GM12878 (cell line): ENCODE measurements around the gene ANKRD50. TPM values are rescaled to one million over a fixed set of nuclear protein-coding genes. Genes with fewer than 3 reads are reported as not detected.

Experiments
- ATAC-seq: fragments of 200-7000 bp; cut with Tn5 transposase; 3 replicates; pipeline ENCODE4 v1.9.1; 2020; ENCODE audit warnings: mild to moderate bottlenecking, moderate library complexity
- BruUV-seq: library from RNA; stranded (reverse); fragments of 400-500 nt; replicated peaks from 2 replicates; lab custom pipeline; 2021; lab: Mats Ljungman, UMichigan
- CTCF ChIA-PET: fragments of 300-600 bp; sonication (Branson Sonifier 250); formaldehyde crosslinking; extraction: SDS; loops from one replicate; lab custom pipeline; 2021; ENCODE audit warnings: inconsistent platforms; lab: Yijun Ruan, JAX
- POLR2A ChIA-PET: fragments of 350-600 bp; formaldehyde crosslinking; extraction: SDS; loops from one replicate; lab custom pipeline; 2021; ENCODE audit warnings: inconsistent platforms; lab: Charles Lee
- RAD21 ChIA-PET: fragments of 300-600 bp; sonication (Branson Sonifier 250); formaldehyde crosslinking; loops from one replicate; lab custom pipeline; 2023; ENCODE audit warnings: antibody characterized with exemption; ENCODE audit not compliant: unreplicated experiment; lab: Charles Lee
- SMC1A ChIA-PET: fragments of 300-600 bp; sonication (Branson Sonifier 250); formaldehyde crosslinking; loops from one replicate; lab custom pipeline; 2023; ENCODE audit not compliant: unreplicated experiment, uncharacterized antibody; lab: Charles Lee
- DNase-seq: peaks from one replicate; pipeline ENCODE4 v3.0.0-alpha.2; 2011; ENCODE audit warnings: low read depth, low spot score
- FAIRE-seq: peaks from 3 replicates; lab custom pipeline; 2011; peaks lifted over from hg19 to GRCh38; lab: Jason Lieb, UNC
- H2AFZ ChIP-seq: 2 replicates; pipeline ENCODE4 v1.6.0; 2011; ENCODE audit warnings: low read depth, low read length, control low read depth; ENCODE audit not compliant: control insufficient read depth
- H3K27ac ChIP-seq: 2 replicates; pipeline ENCODE4 v1.5.1; 2011; ENCODE audit warnings: control low read depth; ENCODE audit not compliant: control insufficient read depth, insufficient read depth
- H3K27me3 ChIP-seq, 2 experiments: replicated peaks in 1 of 2; 2 replicates each; pipeline versions ENCODE4 v1.6.0 to v1.6.1; 2011; ENCODE audit warnings: low read length in 1 of 2; ENCODE audit not compliant: control insufficient read depth in 2 of 2, insufficient read depth in 2 of 2
- H3K36me3 ChIP-seq, 2 experiments: 2 replicates each; pipeline ENCODE4 v1.5.1; 2011; ENCODE audit warnings: low read length in 1 of 2; ENCODE audit not compliant: control insufficient read depth in 2 of 2, insufficient read depth in 2 of 2
- H3K4me1 ChIP-seq: 2 replicates; pipeline ENCODE4 v1.6.1; 2011; ENCODE audit warnings: mild to moderate bottlenecking, low read length, moderate library complexity, mixed read lengths; ENCODE audit not compliant: control insufficient read depth, insufficient read depth
- H3K4me2 ChIP-seq: 2 replicates; pipeline ENCODE4 v1.6.0; 2011; ENCODE audit warnings: control low read depth; ENCODE audit not compliant: control insufficient read depth, insufficient read depth
- H3K4me3 ChIP-seq: fragments of 200-600 bp; sonication (generic); 2 replicates; pipeline ENCODE4 v1.5.1; 2016
- H3K79me2 ChIP-seq: 2 replicates; pipeline ENCODE4 v1.6.0; 2011; ENCODE audit warnings: low read length; ENCODE audit not compliant: control insufficient read depth, insufficient read depth
- H3K9ac ChIP-seq: 2 replicates; pipeline ENCODE4 v1.8.0; 2011; ENCODE audit warnings: low read length, control low read depth, mixed read lengths; ENCODE audit not compliant: control insufficient read depth, insufficient read depth
- H3K9me3 ChIP-seq: replicated peaks from 3 replicates; pipeline ENCODE4 v1.5.1; 2011; ENCODE audit warnings: mild to moderate bottlenecking, low read length; ENCODE audit not compliant: control insufficient read depth, insufficient read depth
- H4K20me1 ChIP-seq: 2 replicates; pipeline ENCODE4 v1.6.0; 2011; ENCODE audit not compliant: control insufficient read depth, insufficient read depth
- CBX3 ChIP-seq: fragments of 200-600 bp; sonication (generic); IDR thresholded peaks from 2 replicates; pipeline ENCODE4 v1.6.1; 2016; ENCODE audit warnings: low read depth, borderline replicate concordance
- CEBPB ChIP-seq, 2 experiments: fragments of 150-350 bp in 1 of 2; IDR thresholded peaks; 2 replicates each; pipeline ENCODE4 v1.6.1; 2012 to 2014; ENCODE audit warnings: low read depth in 2 of 2, low read length in 2 of 2, borderline replicate concordance in 1 of 2, inconsistent platforms in 1 of 2
- CHD4 ChIP-seq: fragments of 200-600 bp; sonication (generic); IDR thresholded peaks from 2 replicates; pipeline ENCODE4 v1.6.1; 2016; ENCODE audit warnings: mild to moderate bottlenecking
- CREB1 ChIP-seq: IDR thresholded peaks from 2 replicates; pipeline ENCODE4 v1.6.1; 2012; ENCODE audit warnings: low read depth, mild to moderate bottlenecking, inconsistent platforms
- CREM ChIP-seq: IDR thresholded peaks from 2 replicates; pipeline ENCODE4 v1.6.1; 2014; ENCODE audit warnings: antibody characterized with exemption, low read depth
- EP300 ChIP-seq, 2 experiments: fragments of 150-350 bp in 1 of 2; IDR thresholded peaks; 2 replicates each; pipeline ENCODE4 v1.6.1; 2011 to 2012; ENCODE audit warnings: low read depth in 2 of 2, low read length in 2 of 2, borderline replicate concordance in 1 of 2, improper control_type of control experiment in 1 of 2, inconsistent platforms in 1 of 2; ENCODE audit not compliant: control insufficient read depth in 1 of 2
- EZH2 ChIP-seq: IDR thresholded peaks from 2 replicates; pipeline ENCODE4 v1.6.1; 2012; ENCODE audit warnings: low read depth, mild to moderate bottlenecking, control low read depth, inconsistent platforms, low read length, borderline replicate concordance; ENCODE audit not compliant: control insufficient read depth
- HDAC6 ChIP-seq: fragments of 200-600 bp; sonication (generic); IDR thresholded peaks from one replicate; pipeline ENCODE4 v1.8.0; 2017; ENCODE audit warnings: antibody characterized with exemption; ENCODE audit not compliant: unreplicated experiment
- KLF5 ChIP-seq: fragments of 450-650 bp; IDR thresholded peaks from 2 replicates; pipeline ENCODE4 v1.6.1; 2014; ENCODE audit warnings: mild to moderate bottlenecking; ENCODE audit not compliant: partially characterized antibody
- MXI1 ChIP-seq: fragments of 150-350 bp; IDR thresholded peaks from 2 replicates; pipeline ENCODE4 v1.6.1; 2011; ENCODE audit warnings: low read depth, mild to moderate bottlenecking, inconsistent platforms, low read length, improper control_type of control experiment
- PML ChIP-seq: IDR thresholded peaks from 2 replicates; pipeline ENCODE4 v1.6.1; 2012; ENCODE audit warnings: low read length, inconsistent platforms
- RAD51 ChIP-seq: fragments of 450-650 bp; IDR thresholded peaks from 2 replicates; pipeline ENCODE4 v1.6.1; 2016; ENCODE audit warnings: moderate library complexity, mild to moderate bottlenecking, inconsistent platforms
- SUPT20H ChIP-seq: IDR thresholded peaks from 2 replicates; pipeline ENCODE4 v1.6.1; 2011; ENCODE audit warnings: low read depth, mild to moderate bottlenecking, low read length, moderate library complexity, borderline replicate concordance; ENCODE audit not compliant: control insufficient read depth
- SUZ12 ChIP-seq: fragments of 200-600 bp; sonication (generic); IDR thresholded peaks from one replicate; pipeline ENCODE4 v1.6.1; 2018; ENCODE audit warnings: antibody characterized with exemption, mild to moderate bottlenecking; ENCODE audit not compliant: unreplicated experiment
- WGBS: methylation state at CpG from one replicate; pipeline ENCODE4 v1.1.6; 2016; ENCODE audit warnings: low lambda C conversion rate; ENCODE audit not compliant: insufficient replicate concordance, insufficient coverage; ENCODE audit errors: missing lambda C conversion rate; 5-methylcytosine and 5-hydroxymethylcytosine counted together
- in situ Hi-C: fragments of 300-500 bp; cut with MboI; formaldehyde crosslinking; loops from 9 replicates; pipeline ENCODE4 v1.14.3; 2018; ENCODE audit warnings: mixed read lengths
- intact Hi-C: fragments of 100-400 bp; cut with micrococcal nuclease; formaldehyde crosslinking; loops from one replicate; pipeline ENCODE4 v1.14.2; 2022; ENCODE audit not compliant: unreplicated experiment
- polyA plus RNA-seq, 11 experiments: library from polyadenylated mRNA; depleted of rRNA in 4 of 11; unstranded in 6 of 11; stranded (reverse) in 5 of 11; fragments of >200 nt; fragmentation: Nextera tagmentation in 4 of 11; fragmentation: Illumina TruSeq in 1 of 11; extraction: Ambion mirVana in 4 of 11; extraction: Trizol in 1 of 11; gene quantifications; 1 replicate in 1 of 11; 2 replicates in 10 of 11; pipeline versions ENCODE4 v1.2.1 to v1.2.3, GENCODE V29; 2011 to 2016; ENCODE audit warnings: inconsistent platforms in 2 of 11, missing spikeins in 2 of 11, low read depth in 1 of 11
- total RNA-seq, 4 experiments: library from RNA; depleted of rRNA in 3 of 4; stranded (reverse); fragments of >200 nt in 3 of 4; fragmentation: Illumina TruSeq in 1 of 4; extraction: Trizol in 1 of 4; gene quantifications; 2 replicates each; pipeline versions ENCODE4 v1.2.1 to v1.2.3, GENCODE V29; 2013 to 2021
- TF ChIP-seq, protein P1 (sequence below): fragments of 450-650 bp; formaldehyde crosslinking; IDR thresholded peaks from 2 replicates; pipeline ENCODE4 v1.5.0; 2022; ENCODE audit warnings: mild to moderate bottlenecking, missing genetic modification characterization
- TF ChIP-seq, protein P2 (sequence below): IDR thresholded peaks from 2 replicates; pipeline ENCODE4 v1.6.1; 2012; ENCODE audit warnings: low read depth, low read length, improper control_type of control experiment

ANKRD50 gene
- total and polyA plus RNA-seq, 10 of the 15 experiments (the other 5 are each of a cell fraction or from before 2014, with no cell fraction given), result under 0.01 to 0.10 (median 0.03) TPM; not detected in 1

DNA sequence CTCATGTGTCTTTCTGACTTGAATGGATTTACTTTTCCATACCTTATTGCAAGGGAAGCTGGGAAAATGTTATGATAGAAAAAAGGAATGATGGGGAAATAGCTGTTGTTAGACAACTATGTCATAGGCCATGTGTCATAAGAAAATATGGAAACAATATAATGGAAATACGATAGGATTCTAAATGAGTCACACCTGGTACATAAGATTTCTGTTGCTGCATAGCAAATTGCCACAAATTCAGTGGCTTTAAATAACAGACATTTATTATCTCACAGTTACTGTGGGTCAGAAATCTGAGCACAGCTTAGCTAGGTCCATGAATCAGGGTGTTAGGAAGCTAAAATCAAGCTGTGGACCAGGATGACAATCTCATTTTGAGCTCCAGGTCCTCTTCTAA is 44.6 kb upstream of the ANKRD50 start:
- Histone ChIP-seq H3K27me3 (no peaks in the 10 kb centered on the region), H3K4me1 (no peaks in the 10 kb centered on the region), H4K20me1 (no peaks in the 10 kb centered on the region), H3K9me3 (no peaks in the 10 kb centered on the region), H2AFZ (no peak overlapping the region), H3K27ac (no peak overlapping the region), H3K79me2 (no peaks in the 10 kb centered on the region), H3K4me3 (no peak overlapping the region), H3K4me2 (no peak overlapping the region), H3K36me3 (no peaks in the 10 kb centered on the region), H3K9ac (no peak overlapping the region)
- intact Hi-C loops (no loop called here), in situ Hi-C loops (no loop called here)
- ChIA-PET RAD21 (no interaction called here), SMC1A (interaction anchor here (0.9 kb wide), 1 partner anchor 16 kb away, joined by 3 read pairs; no protein-coding TSS in a partner anchor), CTCF (no interaction called here), POLR2A (no interaction called here)
- WGBS, result 0% methylated on average over 1 of the region's 1 CpG
- no peak for TF ChIP-seq CREB1
- no peak for TF ChIP-seq KLF5
- TF ChIP-seq CREM, result no peak
- TF ChIP-seq RAD51, result no peak
- no peak for TF ChIP-seq MXI1
- TF ChIP-seq CHD4, result no peak
- TF ChIP-seq HDAC6, result no peak
- no peak for TF ChIP-seq PML
- DNase-seq (no peak), ATAC-seq (no peak), FAIRE-seq (no peak)
- BruUV-seq, result no TSS peak

DNA sequence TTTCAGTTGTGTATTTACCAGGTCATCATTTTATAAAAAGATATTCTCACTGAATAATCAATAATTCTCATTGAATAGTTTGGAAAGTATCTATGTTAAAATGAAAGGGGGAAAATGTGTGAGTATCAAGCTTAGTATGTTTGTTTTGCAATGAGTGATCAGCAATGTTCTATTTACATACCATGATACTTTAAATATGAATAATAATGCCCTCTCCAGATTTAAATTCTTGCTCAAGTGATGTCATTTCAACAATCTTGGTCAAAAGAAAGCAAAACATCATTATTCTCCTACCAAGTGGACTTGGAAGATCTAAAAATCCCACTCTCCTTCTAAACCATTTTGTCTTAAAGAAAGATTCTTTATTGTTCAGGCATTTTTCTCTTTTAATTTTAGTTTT is 42.1 kb upstream of the ANKRD50 start:
- BruUV-seq, result no TSS peak
- no peaks in the 10 kb centered on the region for H3K27me3 ChIP-seq
- ChIA-PET SMC1A (interaction anchor here (0.6 kb wide), 1 partner anchor 84 kb away, joined by 3 read pairs; no protein-coding TSS in a partner anchor), CTCF (no interaction called here), POLR2A (no interaction called here), RAD21 (no interaction called here)
- no peak overlapping the region for H3K4me3 ChIP-seq
- no peaks in the 10 kb centered on the region for H3K36me3 ChIP-seq
- intact Hi-C loops (no loop called here), in situ Hi-C loops (no loop called here)
- H3K9ac ChIP-seq, result no peak overlapping the region
- no peak overlapping the region for H3K4me2 ChIP-seq
- no peaks in the 10 kb centered on the region for H3K9me3 ChIP-seq
- no peak overlapping the region for H2AFZ ChIP-seq
- no peaks in the 10 kb centered on the region for H3K4me1 ChIP-seq
- no peaks in the 10 kb centered on the region for H3K79me2 ChIP-seq
- DNase-seq, result no peak
- FAIRE-seq, result no peak
- H4K20me1 ChIP-seq, result no peaks in the 10 kb centered on the region
- ATAC-seq, result no peak
- no peak overlapping the region for H3K27ac ChIP-seq
- TF ChIP-seq CEBPB (IDR thresholded peaks at IDR 0.05; ENCODE audit: borderline replicate concordance in 1 of 2, low read depth in 2 of 2, low read length in 2 of 2) (no peak), CBX3 (no peak), EP300 (IDR thresholded peaks at IDR 0.05; ENCODE audit: borderline replicate concordance in 1 of 2, control insufficient read depth in 1 of 2, low read depth in 2 of 2, low read length in 2 of 2) (no peak), SUPT20H (no peak), SUZ12 (no peak), PML (no peak), EZH2 (no peak)
- TF ChIP-seq, protein P1, sequence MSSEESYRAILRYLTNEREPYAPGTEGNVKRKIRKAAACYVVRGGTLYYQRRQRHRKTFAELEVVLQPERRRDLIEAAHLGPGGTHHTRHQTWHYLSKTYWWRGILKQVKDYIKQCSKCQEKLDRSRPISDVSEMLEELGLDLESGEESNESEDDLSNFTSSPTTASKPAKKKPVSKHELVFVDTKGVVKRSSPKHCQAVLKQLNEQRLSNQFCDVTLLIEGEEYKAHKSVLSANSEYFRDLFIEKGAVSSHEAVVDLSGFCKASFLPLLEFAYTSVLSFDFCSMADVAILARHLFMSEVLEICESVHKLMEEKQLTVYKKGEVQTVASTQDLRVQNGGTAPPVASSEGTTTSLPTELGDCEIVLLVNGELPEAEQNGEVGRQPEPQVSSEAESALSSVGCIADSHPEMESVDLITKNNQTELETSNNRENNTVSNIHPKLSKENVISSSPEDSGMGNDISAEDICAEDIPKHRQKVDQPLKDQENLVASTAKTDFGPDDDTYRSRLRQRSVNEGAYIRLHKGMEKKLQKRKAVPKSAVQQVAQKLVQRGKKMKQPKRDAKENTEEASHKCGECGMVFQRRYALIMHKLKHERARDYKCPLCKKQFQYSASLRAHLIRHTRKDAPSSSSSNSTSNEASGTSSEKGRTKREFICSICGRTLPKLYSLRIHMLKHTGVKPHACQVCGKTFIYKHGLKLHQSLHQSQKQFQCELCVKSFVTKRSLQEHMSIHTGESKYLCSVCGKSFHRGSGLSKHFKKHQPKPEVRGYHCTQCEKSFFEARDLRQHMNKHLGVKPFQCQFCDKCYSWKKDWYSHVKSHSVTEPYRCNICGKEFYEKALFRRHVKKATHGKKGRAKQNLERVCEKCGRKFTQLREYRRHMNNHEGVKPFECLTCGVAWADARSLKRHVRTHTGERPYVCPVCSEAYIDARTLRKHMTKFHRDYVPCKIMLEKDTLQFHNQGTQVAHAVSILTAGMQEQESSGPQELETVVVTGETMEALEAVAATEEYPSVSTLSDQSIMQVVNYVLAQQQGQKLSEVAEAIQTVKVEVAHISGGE, result no peak
- TF ChIP-seq, protein P2, sequence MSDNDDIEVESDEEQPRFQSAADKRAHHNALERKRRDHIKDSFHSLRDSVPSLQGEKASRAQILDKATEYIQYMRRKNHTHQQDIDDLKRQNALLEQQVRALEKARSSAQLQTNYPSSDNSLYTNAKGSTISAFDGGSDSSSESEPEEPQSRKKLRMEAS, result no peak
